ENCODE data around the gene SRSF6. TPM values are rescaled to one million over a fixed set of nuclear protein-coding genes. Genes with fewer than 3 reads are reported as not detected.

Gene SRSF6
- total and polyA plus RNA-seq, 2 experiments from 2014 or later: 60.1 to 61.5 TPM

- TF ChIP-seq, protein P1, sequence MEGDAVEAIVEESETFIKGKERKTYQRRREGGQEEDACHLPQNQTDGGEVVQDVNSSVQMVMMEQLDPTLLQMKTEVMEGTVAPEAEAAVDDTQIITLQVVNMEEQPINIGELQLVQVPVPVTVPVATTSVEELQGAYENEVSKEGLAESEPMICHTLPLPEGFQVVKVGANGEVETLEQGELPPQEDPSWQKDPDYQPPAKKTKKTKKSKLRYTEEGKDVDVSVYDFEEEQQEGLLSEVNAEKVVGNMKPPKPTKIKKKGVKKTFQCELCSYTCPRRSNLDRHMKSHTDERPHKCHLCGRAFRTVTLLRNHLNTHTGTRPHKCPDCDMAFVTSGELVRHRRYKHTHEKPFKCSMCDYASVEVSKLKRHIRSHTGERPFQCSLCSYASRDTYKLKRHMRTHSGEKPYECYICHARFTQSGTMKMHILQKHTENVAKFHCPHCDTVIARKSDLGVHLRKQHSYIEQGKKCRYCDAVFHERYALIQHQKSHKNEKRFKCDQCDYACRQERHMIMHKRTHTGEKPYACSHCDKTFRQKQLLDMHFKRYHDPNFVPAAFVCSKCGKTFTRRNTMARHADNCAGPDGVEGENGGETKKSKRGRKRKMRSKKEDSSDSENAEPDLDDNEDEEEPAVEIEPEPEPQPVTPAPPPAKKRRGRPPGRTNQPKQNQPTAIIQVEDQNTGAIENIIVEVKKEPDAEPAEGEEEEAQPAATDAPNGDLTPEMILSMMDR (conservative IDR thresholded peaks at IDR 0.05; ENCODE audit: low read depth in 2 of 2): no peak
- TF ChIP-seq JUNB (IDR thresholded peaks at IDR 0.05; ENCODE audit: unreplicated experiment) (no peak), NANOG (IDR thresholded peaks at IDR 0.05; ENCODE audit: borderline replicate concordance) (no peak), ZNF331 (CRISPR knock-in tag; IDR thresholded peaks at IDR 0.05; ENCODE audit: low read depth) (no peak), CREB1 (CRISPR knock-in tag; IDR thresholded peaks at IDR 0.05; ENCODE audit: low read depth) (no peak), POLR2AphosphoS5 (IDR thresholded peaks at IDR 0.05; ENCODE audit: low read depth) (no peak), ZNF114 (CRISPR knock-in tag; IDR thresholded peaks at IDR 0.05) (no peak)
These were observed 4.4 kb downstream of the SRSF6 start (continued) for GRCh38 chr20:43461894-43462659.

DNA sequence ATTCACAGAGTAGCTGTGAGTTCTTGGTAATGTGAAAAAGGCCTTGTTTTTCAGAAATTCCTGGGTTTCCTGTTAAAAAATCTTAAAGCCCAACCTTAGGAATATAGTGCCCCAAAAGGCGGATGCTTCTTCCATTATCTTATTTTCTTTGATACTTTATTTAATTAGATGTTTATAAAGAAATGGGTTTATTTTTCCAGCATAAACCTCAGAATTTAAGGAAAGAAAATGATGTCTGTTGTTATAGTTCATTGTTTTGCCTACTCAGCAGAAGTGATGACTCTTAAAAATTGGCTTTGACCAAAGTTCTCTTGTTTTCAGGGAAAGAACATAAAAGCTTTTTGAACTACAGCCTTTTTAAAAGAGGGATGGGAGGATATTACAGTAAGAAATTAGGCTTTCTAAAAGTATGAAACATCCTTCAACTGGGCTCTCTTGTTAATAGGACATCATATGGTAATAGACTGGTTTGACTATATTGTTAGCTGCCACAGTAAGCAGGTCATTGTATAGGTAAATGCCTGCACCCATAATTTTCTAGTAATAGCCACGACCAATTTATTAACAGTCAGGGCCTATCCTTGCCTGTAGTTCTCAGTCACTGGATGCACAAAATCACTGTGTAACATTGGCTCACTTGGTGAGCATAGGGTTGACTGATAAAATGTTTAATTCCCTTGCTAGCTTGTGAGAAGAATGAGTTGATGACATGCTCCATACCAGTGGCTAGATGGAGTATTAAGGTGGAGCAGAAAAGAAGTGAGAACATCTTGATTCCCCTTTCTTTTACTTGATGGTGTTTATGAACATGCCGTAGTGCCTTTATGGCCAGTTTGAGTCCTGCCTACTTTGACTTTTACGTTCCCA, 5.2 kb downstream of the SRSF6 start:
- H3K4me3 Mint-ChIP-seq: no peak overlapping the region
- peaks cover 32% of the 10 kb centered on the region for H3K79me2 ChIP-seq (replicated peaks; ENCODE audit: insufficient read depth)
- peaks cover 7% of the 10 kb centered on the region; the same call in 1 of the 2 replicates for H3F3A ChIP-seq (replicated peaks; ENCODE audit: low read depth)
- H4K20me1 ChIP-seq (replicated peaks; ENCODE audit: insufficient read depth): peaks cover 32% of the 10 kb centered on the region
- H2AFZ ChIP-seq: no peak overlapping the region
- H3K4me1 Mint-ChIP-seq: peaks cover 7% of the 10 kb centered on the region; the same call in 2 of the 3 replicates
- no peak overlapping the region for H3K4me3 ChIP-seq
- no peak for DNase-seq (ENCODE audit: low spot score)
- H3K27me3 Mint-ChIP-seq (ENCODE audit: insufficient read depth, low read depth, poor library complexity): peaks cover 4% of the 10 kb centered on the region
- peaks cover 61% of the 10 kb centered on the region for H3K36me3 ChIP-seq (ENCODE audit: insufficient read depth)
- H3K36me3 Mint-ChIP-seq (ENCODE audit: low read depth): peaks cover 86% of the 10 kb centered on the region
- H3K27ac Mint-ChIP-seq: no peak overlapping the region
- no peaks in the 10 kb centered on the region for H3K27me3 ChIP-seq (ENCODE audit: insufficient read depth)
- no peak for ATAC-seq
- no peaks in the 10 kb centered on the region; the same call in 2 of the 3 replicates for H3K9me3 Mint-ChIP-seq
- TF ChIP-seq CREB1 (CRISPR knock-in tag; IDR thresholded peaks at IDR 0.05; ENCODE audit: low read depth): no peak
- no peak overlapping the region for H3K4me2 ChIP-seq
- no peaks in the 10 kb centered on the region for H3K4me1 ChIP-seq (ENCODE audit: insufficient read depth)
- H3K9me2 ChIP-seq (ENCODE audit: insufficient read depth): no peaks in the 10 kb centered on the region
- H3K27ac ChIP-seq (ENCODE audit: low read depth): no peak overlapping the region

DNA sequence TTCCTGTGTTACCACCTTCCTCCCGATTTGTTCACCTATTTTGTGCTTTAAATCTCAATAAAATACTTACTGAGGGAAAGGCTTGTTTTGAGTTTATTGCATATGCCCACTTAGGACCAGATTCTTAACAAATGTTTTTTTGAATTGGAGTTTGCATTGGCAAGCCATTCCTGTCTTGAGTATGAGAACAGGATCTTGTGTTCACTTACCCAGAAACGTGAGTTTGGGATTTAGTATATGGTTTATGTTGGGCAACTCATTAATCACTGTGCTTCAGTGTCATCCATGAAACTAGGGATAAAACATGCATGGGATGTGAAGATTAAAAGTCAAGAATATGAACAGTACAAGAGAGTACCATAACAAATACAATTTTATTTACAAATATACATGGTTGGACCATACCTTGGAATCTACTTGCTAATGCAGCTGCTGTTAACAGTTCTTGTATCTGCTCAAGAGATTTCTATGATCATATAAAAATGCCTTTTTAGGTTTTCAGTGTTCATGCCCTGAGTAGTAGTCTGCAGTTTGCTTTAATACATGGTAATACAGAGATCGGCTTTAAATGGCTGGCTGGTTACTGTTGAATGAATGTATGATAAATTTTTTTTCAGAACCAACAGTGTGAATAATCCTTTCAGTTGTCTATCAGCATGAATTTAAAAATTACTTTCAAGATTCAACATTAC, 6.0 kb downstream of the SRSF6 start:
- Histone ChIP-seq H3K4me2 (no peak overlapping the region), H3F3A (replicated peaks; ENCODE audit: low read depth) (peaks cover 7% of the 10 kb centered on the region; the same call in 1 of the 2 replicates), H3K79me2 (replicated peaks; ENCODE audit: insufficient read depth) (peaks cover 28% of the 10 kb centered on the region), H3K27ac (ENCODE audit: low read depth) (no peak overlapping the region), H4K20me1 (replicated peaks; ENCODE audit: insufficient read depth) (peaks cover 32% of the 10 kb centered on the region), H3K4me1 (ENCODE audit: insufficient read depth) (no peaks in the 10 kb centered on the region), H3K9me2 (ENCODE audit: insufficient read depth) (no peaks in the 10 kb centered on the region), H3K36me3 (ENCODE audit: insufficient read depth) (peaks cover 61% of the 10 kb centered on the region), H2AFZ (no peak overlapping the region), H3K4me3 (no peak overlapping the region), H3K27me3 (ENCODE audit: insufficient read depth) (no peaks in the 10 kb centered on the region)
- no peak for ATAC-seq
- no peak for DNase-seq (ENCODE audit: low spot score)
- H3K27me3 Mint-ChIP-seq (ENCODE audit: insufficient read depth, low read depth, poor library complexity): peaks cover 4% of the 10 kb centered on the region
- no peak overlapping the region for H3K27ac Mint-ChIP-seq
- H3K9me3 Mint-ChIP-seq: no peaks in the 10 kb centered on the region; the same call in 2 of the 3 replicates
- H3K4me1 Mint-ChIP-seq: peaks cover 7% of the 10 kb centered on the region; the same call in 2 of the 3 replicates
- H3K36me3 Mint-ChIP-seq (ENCODE audit: low read depth): peaks cover 83% of the 10 kb centered on the region
- H3K4me3 Mint-ChIP-seq: no peak overlapping the region
- TF ChIP-seq NANOG (IDR thresholded peaks at IDR 0.05; ENCODE audit: borderline replicate concordance): no peak
- TF ChIP-seq, protein P2, sequence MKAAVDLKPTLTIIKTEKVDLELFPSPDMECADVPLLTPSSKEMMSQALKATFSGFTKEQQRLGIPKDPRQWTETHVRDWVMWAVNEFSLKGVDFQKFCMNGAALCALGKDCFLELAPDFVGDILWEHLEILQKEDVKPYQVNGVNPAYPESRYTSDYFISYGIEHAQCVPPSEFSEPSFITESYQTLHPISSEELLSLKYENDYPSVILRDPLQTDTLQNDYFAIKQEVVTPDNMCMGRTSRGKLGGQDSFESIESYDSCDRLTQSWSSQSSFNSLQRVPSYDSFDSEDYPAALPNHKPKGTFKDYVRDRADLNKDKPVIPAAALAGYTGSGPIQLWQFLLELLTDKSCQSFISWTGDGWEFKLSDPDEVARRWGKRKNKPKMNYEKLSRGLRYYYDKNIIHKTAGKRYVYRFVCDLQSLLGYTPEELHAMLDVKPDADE (IDR thresholded peaks at IDR 0.05): no peak
- no peak for TF ChIP-seq EZH2phosphoT487 (IDR thresholded peaks at IDR 0.05; ENCODE audit: unreplicated experiment)
- no peak for TF ChIP-seq CREB1 (CRISPR knock-in tag; IDR thresholded peaks at IDR 0.05; ENCODE audit: low read depth)
- TF ChIP-seq ZNF331 (CRISPR knock-in tag; IDR thresholded peaks at IDR 0.05; ENCODE audit: low read depth): no peak
- no peak for TF ChIP-seq POLR2AphosphoS5 (IDR thresholded peaks at IDR 0.05; ENCODE audit: low read depth)

Data from GM23338 (cell line).